Posterior cingulate gyrus (tissue), 11 donors: ENCODE data around the gene PSMC3IP.
"Not testable (repeated sequence)": the region's sequence is repeated elsewhere in the genome, so short reads cannot be mapped to it uniquely, and the experiment has no call there.

Experiments
- DNase-seq, 10 donors: peaks; one replicate each; pipeline versions ENCODE4 v3.0.0 to v3.0.0-alpha.2; 2020 to 2021; ENCODE audit warnings: mixed read lengths in 3 of 10
- intact Hi-C: fragments of 100-400 bp; cut with DNase I; formaldehyde crosslinking; loops from one replicate; pipeline ENCODE4 v1.15.1; 2023

The PSMC3IP gene

GRCh38 chr17:42577532-42578281, at the start of gene PSMC3IP:
Gene PSMC3IP (minus strand): TSS chr17:42577729. CDS start chr17:42577686, 43 bp downstream.
- intact Hi-C loops, result loop anchor here (2.0 kb wide), 1 partner anchor 99 kb away; the partner anchor contains the start of gene PLEKHH3
- peak; percentile 92 to 99 (median 96) for DNase-seq

GRCh38 chr17:42623732-42624596, 46.4 kb upstream of the PSMC3IP start:
- intact Hi-C loops, result no loop called here
- DNase-seq, result no peak

- intact Hi-C loops, result no loop called here
- DNase-seq, result no peak
These were observed 45.7 kb upstream of the PSMC3IP start for GRCh38 chr17:42623271-42623670.

GRCh38 chr17:42621987-42622386, 44.5 kb upstream of the PSMC3IP start:
- DNase-seq, intact Hi-C loops: not testable (repeated sequence)

GRCh38 chr17:42618442-42619150, 41.1 kb upstream of the PSMC3IP start:
- DNase-seq, result peak in 2 of 10 donors; percentile 27 to 71
- intact Hi-C loops, result no loop called here

GRCh38 chr17:42617956-42618431, 40.5 kb upstream of the PSMC3IP start:
- intact Hi-C loops, result no loop called here
- no peak for DNase-seq

- no peak for DNase-seq
- intact Hi-C loops, result no loop called here
These were observed 36.3 kb upstream of the PSMC3IP start for GRCh38 chr17:42613699-42614295.

- intact Hi-C loops, result no loop called here
These were observed 34.5 kb upstream of the PSMC3IP start for GRCh38 chr17:42612013-42612412.

GRCh38 chr17:42609814-42610801, 32.6 kb upstream of the PSMC3IP start:
- intact Hi-C loops, result loop anchor here (1.0 kb wide), 1 partner anchor 69 kb away; no protein-coding TSS in a partner anchor
- peak in 5 of 10 donors; percentile 10 to 86 (median 27) for DNase-seq

More at GRCh38 chr17:42612013-42612412, 34.5 kb upstream of the PSMC3IP start:
- no peak for DNase-seq

- intact Hi-C loops, result loop anchor here (1.0 kb wide), 1 partner anchor 70 kb away; no protein-coding TSS in a partner anchor
- DNase-seq, result peak; percentile 96 to 100 (median 98)
These were observed 31.8 kb upstream of the PSMC3IP start, which contains the start of the genes RETREG3 and TUBG1 for GRCh38 chr17:42609182-42609813. Gene RETREG3 (minus strand): TSS chr17:42609374. CDS start chr17:42609324, 50 bp downstream. Gene TUBG1 (plus strand): TSS chr17:42609683. CDS start chr17:42609738, 55 bp downstream.

- DNase-seq, result peak in 3 of 10 donors; percentile 12 to 81 (median 81)
- intact Hi-C loops, result loop anchor here (1.0 kb wide), 1 partner anchor 71 kb away; no protein-coding TSS in a partner anchor
These were observed 31.0 kb upstream of the PSMC3IP start for GRCh38 chr17:42608305-42609181.

- no peak for DNase-seq
- intact Hi-C loops, result no loop called here
These were observed 30.2 kb upstream of the PSMC3IP start for GRCh38 chr17:42607769-42608168.

- intact Hi-C loops, result no loop called here
These were observed 25.8 kb upstream of the PSMC3IP start for GRCh38 chr17:42603318-42603717.

GRCh38 chr17:42598905-42599304, 21.4 kb upstream of the PSMC3IP start:
- peak in 1 of 10 donors; percentile 40 for DNase-seq

More at GRCh38 chr17:42603318-42603717, 25.8 kb upstream of the PSMC3IP start:
- DNase-seq, result no peak

GRCh38 chr17:42596386-42596785, 18.9 kb upstream of the PSMC3IP start:
- no peak for DNase-seq
- intact Hi-C loops, result no loop called here

More at GRCh38 chr17:42598905-42599304, 21.4 kb upstream of the PSMC3IP start:
- intact Hi-C loops, result no loop called here

- no peak for DNase-seq
- intact Hi-C loops, result no loop called here
These were observed 13.9 kb upstream of the PSMC3IP start for GRCh38 chr17:42591411-42591810.

- no peak for DNase-seq
- intact Hi-C loops, result no loop called here
These were observed 13.4 kb upstream of the PSMC3IP start for GRCh38 chr17:42590886-42591285.
